HEK293 (cell line): ENCODE data around the gene CTSH.
"Not testable (repeated sequence)": the region's sequence is repeated elsewhere in the genome, so short reads cannot be mapped to it uniquely, and the experiment has no call there.

ENCODE experiments used
- CTCF ChIA-PET: fragments of 350-600 bp; formaldehyde crosslinking; extraction: SDS; loops from one replicate; lab custom pipeline; 2021; ENCODE audit warnings: antibody characterized with exemption; lab: Yijun Ruan, JAX
- POLR2A ChIA-PET: fragments of 300-600 bp; formaldehyde crosslinking; extraction: SDS; loops from one replicate; lab custom pipeline; 2020; ENCODE audit warnings: antibody characterized with exemption, inconsistent platforms; lab: Yijun Ruan, JAX
- H3K27ac ChIP-seq: fragments of 200-500 bp; sonication (Bioruptor generic); 2 replicates; pipeline ENCODE4 v1.5.1; 2014; ENCODE audit warnings: low read depth, low read length, control low read depth, inconsistent platforms; ENCODE audit errors: extremely low read depth
- H3K36me3 ChIP-seq, 2 experiments: fragments of 200-500 bp in 1 of 2; sonication (Bioruptor generic) in 1 of 2; 1 replicate in 1 of 2; 2 replicates in 1 of 2; pipeline ENCODE4 v1.5.1; 2014 to 2017; ENCODE audit warnings: inconsistent platforms in 2 of 2, low read length in 2 of 2; ENCODE audit not compliant: control insufficient read depth in 2 of 2, insufficient read depth in 1 of 2
- H3K4me1 ChIP-seq: fragments of 200-500 bp; sonication (Bioruptor generic); 2 replicates; pipeline ENCODE4 v1.5.1; 2014; ENCODE audit warnings: mild to moderate bottlenecking, low read length, inconsistent platforms; ENCODE audit not compliant: control insufficient read depth, insufficient read depth
- H3K4me3 ChIP-seq: 2 replicates; pipeline ENCODE4 v1.5.1; 2011; ENCODE audit warnings: low read depth, mild to moderate bottlenecking, control low read depth, low read length, moderate library complexity
- H3K9me3 ChIP-seq: fragments of 200-500 bp; sonication (Bioruptor generic); 2 replicates; pipeline ENCODE4 v1.5.1; 2014; ENCODE audit warnings: low read depth, low read length, inconsistent platforms; ENCODE audit not compliant: control insufficient read depth, insufficient read depth
- GLIS1 ChIP-seq: fragments of 450-650 bp; formaldehyde crosslinking; IDR thresholded peaks from 2 replicates; pipeline ENCODE4 v1.5.1; 2016; ENCODE audit warnings: missing biosample characterization, missing genetic modification characterization
- KLF1 ChIP-seq: fragments of 450-650 bp; formaldehyde crosslinking; IDR thresholded peaks from 2 replicates; pipeline ENCODE4 v1.5.1; 2016; ENCODE audit warnings: missing biosample characterization, missing genetic modification characterization
- KLF16 ChIP-seq: fragments of 450-650 bp; formaldehyde crosslinking; IDR thresholded peaks from 2 replicates; pipeline ENCODE4 v1.5.1; 2017; ENCODE audit warnings: missing biosample characterization, missing genetic modification characterization
- MEIS1 ChIP-seq: sonication (generic); formaldehyde crosslinking; IDR thresholded peaks from 2 replicates; pipeline ENCODE4 v1.8.1; 2022; ENCODE audit warnings: missing genetic modification reagents, mild to moderate bottlenecking, borderline replicate concordance
- MYNN ChIP-seq: fragments of 450-650 bp; formaldehyde crosslinking; IDR thresholded peaks from 2 replicates; pipeline ENCODE4 v1.5.1; 2016; ENCODE audit warnings: missing biosample characterization, missing genetic modification characterization, borderline replicate concordance
- OSR2 ChIP-seq: fragments of 450-650 bp; formaldehyde crosslinking; IDR thresholded peaks from 2 replicates; pipeline ENCODE4 v1.5.1; 2016; ENCODE audit warnings: missing biosample characterization, missing genetic modification characterization
- REPIN1 ChIP-seq: fragments of 450-650 bp; formaldehyde crosslinking; IDR thresholded peaks from 2 replicates; pipeline ENCODE4 v1.5.1; 2017; ENCODE audit warnings: missing biosample characterization, missing genetic modification characterization, low read depth
- WT1 ChIP-seq: fragments of 450-650 bp; formaldehyde crosslinking; IDR thresholded peaks from 2 replicates; pipeline ENCODE4 v1.5.1; 2016; ENCODE audit warnings: missing biosample characterization, missing genetic modification characterization
- ZFHX2 ChIP-seq: fragments of 450-650 bp; formaldehyde crosslinking; conservative IDR thresholded peaks from 2 replicates; pipeline ENCODE4 v1.5.1; 2016; ENCODE audit warnings: missing biosample characterization, missing genetic modification characterization
- ZNF140 ChIP-seq: fragments of 450-650 bp; formaldehyde crosslinking; IDR thresholded peaks from 2 replicates; pipeline ENCODE4 v1.5.1; 2016; ENCODE audit warnings: missing biosample characterization, missing genetic modification characterization
- ZNF174 ChIP-seq: fragments of 450-650 bp; formaldehyde crosslinking; IDR thresholded peaks from 2 replicates; pipeline ENCODE4 v1.5.0; 2017; ENCODE audit warnings: missing biosample characterization, mild to moderate bottlenecking, missing genetic modification characterization
- ZNF292 ChIP-seq: fragments of 450-650 bp; formaldehyde crosslinking; IDR thresholded peaks from 2 replicates; pipeline ENCODE4 v1.5.1; 2016; ENCODE audit warnings: low read depth, missing biosample characterization, missing genetic modification characterization, borderline replicate concordance
- ZNF747 ChIP-seq: fragments of 450-650 bp; formaldehyde crosslinking; IDR thresholded peaks from 2 replicates; pipeline ENCODE4 v1.5.1; 2016; ENCODE audit warnings: missing biosample characterization, missing genetic modification characterization
- ZSCAN23 ChIP-seq: fragments of 450-650 bp; formaldehyde crosslinking; IDR thresholded peaks from 2 replicates; pipeline ENCODE4 v1.5.1; 2016; ENCODE audit warnings: missing biosample characterization, missing genetic modification characterization
- TF ChIP-seq, protein P1 (sequence below): fragments of 450-650 bp; formaldehyde crosslinking; IDR thresholded peaks from 2 replicates; pipeline ENCODE4 v1.5.1; 2017; ENCODE audit warnings: missing biosample characterization, missing genetic modification characterization
- TF ChIP-seq, protein P2 (sequence below): fragments of 450-650 bp; formaldehyde crosslinking; IDR thresholded peaks from 2 replicates; pipeline ENCODE4 v1.5.1; 2016; ENCODE audit warnings: missing biosample characterization, missing genetic modification characterization
- TF ChIP-seq, protein P3 (sequence below): fragments of 450-650 bp; formaldehyde crosslinking; IDR thresholded peaks from 2 replicates; pipeline ENCODE4 v1.5.1; 2016; ENCODE audit warnings: missing biosample characterization, missing genetic modification characterization
- TF ChIP-seq, protein P4 (sequence below): fragments of 450-650 bp; formaldehyde crosslinking; IDR thresholded peaks from 2 replicates; pipeline ENCODE4 v1.5.1; 2016; ENCODE audit warnings: missing biosample characterization, missing genetic modification characterization
- TF ChIP-seq, protein P5 (sequence below): fragments of 450-650 bp; formaldehyde crosslinking; IDR thresholded peaks from 2 replicates; pipeline ENCODE4 v1.5.1; 2016; ENCODE audit warnings: missing biosample characterization, missing genetic modification characterization

CTSH gene

DNA sequence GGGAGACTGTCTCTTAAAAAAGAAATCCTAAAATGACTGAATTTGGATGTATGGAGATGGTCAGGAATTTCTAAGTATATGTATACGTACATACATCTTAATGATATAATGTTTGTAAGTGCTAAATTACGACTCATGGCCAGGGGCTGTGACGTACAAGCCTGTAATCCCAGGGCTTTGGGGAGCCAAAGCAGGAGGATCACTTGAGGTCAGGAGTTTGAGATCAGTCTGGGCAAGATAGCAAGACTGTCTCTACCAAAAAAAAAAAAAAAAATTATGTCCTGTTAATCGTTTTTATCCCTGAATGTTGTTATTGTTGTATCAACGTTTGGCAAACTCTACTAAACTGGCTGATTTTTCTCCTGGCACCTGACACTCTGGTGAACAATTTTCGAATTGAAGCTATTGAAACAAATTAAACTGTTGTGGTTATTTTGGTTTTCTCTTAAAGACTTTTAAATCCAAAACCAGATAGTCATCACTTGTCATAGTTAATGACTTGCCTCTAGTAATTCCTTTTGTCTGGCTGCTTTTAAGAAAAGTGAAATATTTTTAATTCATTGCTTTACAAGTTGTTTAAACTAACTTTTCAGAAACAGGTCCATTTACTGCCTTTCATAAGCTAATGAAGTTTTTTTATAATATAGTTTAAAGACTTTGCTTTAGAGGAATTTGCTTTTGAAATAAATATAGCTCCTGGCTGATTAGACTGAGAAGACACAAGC is 65.2 kb downstream of the CTSH start (continued):
- TF ChIP-seq WT1 (tag by site-specific recombination) (peak; percentile 12; the same call in 1 of the 2 replicates), ZNF174 (tag by site-specific recombination) (no peak), MEIS1 (no peak)

DNA sequence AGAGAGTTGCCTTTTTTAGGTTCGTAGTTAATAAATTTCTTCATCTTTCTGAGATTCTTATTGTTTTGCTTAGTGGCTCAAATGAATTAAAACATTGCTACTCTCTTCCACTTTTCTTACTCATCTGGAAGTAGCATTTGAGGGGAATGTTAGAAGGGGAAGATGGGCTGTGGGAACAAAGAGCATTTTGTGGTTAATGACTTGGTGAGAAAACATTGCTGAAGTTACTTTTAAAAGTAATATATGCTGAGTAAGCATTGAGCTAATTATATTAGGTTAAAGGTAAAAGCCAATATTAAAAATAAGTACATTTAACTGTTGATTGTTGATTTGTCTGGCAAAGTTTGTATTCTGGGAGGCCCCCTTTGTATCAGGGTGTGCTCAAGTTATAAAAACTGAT is 66.5 kb downstream of the CTSH start:
- ChIA-PET CTCF (interaction anchor here (0.6 to 2.3 kb wide), 4 partner anchors 16 to 63 kb away, joined by 4 to 7 read pairs (median 5); no protein-coding TSS in a partner anchor), POLR2A (interaction anchor here (0.6 kb wide), 1 partner anchor 25 kb away, joined by 5 read pairs; no protein-coding TSS in a partner anchor)
- H3K9me3 ChIP-seq = no peaks in the 10 kb centered on the region
- no peak for TF ChIP-seq MYNN (tag by site-specific recombination)
- TF ChIP-seq, protein P1, sequence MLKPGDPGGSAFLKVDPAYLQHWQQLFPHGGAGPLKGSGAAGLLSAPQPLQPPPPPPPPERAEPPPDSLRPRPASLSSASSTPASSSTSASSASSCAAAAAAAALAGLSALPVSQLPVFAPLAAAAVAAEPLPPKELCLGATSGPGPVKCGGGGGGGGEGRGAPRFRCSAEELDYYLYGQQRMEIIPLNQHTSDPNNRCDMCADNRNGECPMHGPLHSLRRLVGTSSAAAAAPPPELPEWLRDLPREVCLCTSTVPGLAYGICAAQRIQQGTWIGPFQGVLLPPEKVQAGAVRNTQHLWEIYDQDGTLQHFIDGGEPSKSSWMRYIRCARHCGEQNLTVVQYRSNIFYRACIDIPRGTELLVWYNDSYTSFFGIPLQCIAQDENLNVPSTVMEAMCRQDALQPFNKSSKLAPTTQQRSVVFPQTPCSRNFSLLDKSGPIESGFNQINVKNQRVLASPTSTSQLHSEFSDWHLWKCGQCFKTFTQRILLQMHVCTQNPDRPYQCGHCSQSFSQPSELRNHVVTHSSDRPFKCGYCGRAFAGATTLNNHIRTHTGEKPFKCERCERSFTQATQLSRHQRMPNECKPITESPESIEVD (tag by site-specific recombination) = peak; percentile 8; the same call in 1 of the 2 replicates
- H3K4me3 ChIP-seq = no peak overlapping the region; the same call in 1 of the 2 replicates
- no peak overlapping the region for H3K27ac ChIP-seq
- peaks cover 22 to 28% of the 10 kb centered on the region in 2 experiments for H3K36me3 ChIP-seq
- peaks cover 58% of the 10 kb centered on the region for H3K4me1 ChIP-seq

DNA sequence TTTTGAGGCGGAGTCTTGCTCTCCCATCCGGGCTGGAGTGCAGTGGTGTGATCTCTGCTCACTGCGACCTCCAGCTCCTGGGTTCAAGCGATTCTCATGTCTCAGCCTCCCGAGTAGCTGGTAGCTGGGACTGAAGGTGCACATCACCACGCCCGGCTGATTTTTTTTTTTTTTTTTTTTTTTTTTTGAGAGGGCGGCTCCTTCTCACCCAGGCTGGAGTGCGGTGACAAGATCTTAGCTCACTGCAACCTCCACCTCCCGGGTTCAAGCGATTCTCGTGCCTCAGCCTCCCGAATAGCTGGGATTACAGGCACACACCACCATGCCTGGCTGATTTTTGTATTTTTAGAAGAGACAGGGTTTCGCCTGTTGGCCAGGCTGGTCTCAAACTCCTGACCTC is 67.9 kb downstream of the CTSH start:
- H3K27ac ChIP-seq, H3K4me3 ChIP-seq, H3K9me3 ChIP-seq: not testable (repeated sequence)
- ChIA-PET CTCF (interaction anchor here (0.5 to 2.3 kb wide), 7 partner anchors 30 to 414 kb away, joined by 3 to 7 read pairs (median 4); no protein-coding TSS in a partner anchor), POLR2A (interaction anchor here (0.6 to 0.7 kb wide), 3 partner anchors 47 to 1216 kb away, joined by 3 to 5 read pairs (median 4); no protein-coding TSS in a partner anchor)
- H3K4me1 ChIP-seq = peaks cover 51% of the 10 kb centered on the region
- TF ChIP-seq, protein P2, sequence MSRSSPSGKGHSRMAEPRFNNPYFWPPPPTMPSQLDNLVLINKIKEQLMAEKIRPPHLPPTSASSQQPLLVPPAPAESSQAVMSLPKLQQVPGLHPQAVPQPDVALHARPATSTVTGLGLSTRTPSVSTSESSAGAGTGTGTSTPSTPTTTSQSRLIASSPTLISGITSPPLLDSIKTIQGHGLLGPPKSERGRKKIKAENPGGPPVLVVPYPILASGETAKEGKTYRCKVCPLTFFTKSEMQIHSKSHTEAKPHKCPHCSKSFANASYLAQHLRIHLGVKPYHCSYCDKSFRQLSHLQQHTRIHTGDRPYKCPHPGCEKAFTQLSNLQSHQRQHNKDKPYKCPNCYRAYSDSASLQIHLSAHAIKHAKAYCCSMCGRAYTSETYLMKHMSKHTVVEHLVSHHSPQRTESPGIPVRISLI (tag by site-specific recombination) = peak; percentile 74; the same call in 1 of the 2 replicates
- TF ChIP-seq KLF1 = peak; percentile 46; the same call in 1 of the 2 replicates
- H3K36me3 ChIP-seq = peaks cover 14 to 17% of the 10 kb centered on the region in 2 experiments

DNA sequence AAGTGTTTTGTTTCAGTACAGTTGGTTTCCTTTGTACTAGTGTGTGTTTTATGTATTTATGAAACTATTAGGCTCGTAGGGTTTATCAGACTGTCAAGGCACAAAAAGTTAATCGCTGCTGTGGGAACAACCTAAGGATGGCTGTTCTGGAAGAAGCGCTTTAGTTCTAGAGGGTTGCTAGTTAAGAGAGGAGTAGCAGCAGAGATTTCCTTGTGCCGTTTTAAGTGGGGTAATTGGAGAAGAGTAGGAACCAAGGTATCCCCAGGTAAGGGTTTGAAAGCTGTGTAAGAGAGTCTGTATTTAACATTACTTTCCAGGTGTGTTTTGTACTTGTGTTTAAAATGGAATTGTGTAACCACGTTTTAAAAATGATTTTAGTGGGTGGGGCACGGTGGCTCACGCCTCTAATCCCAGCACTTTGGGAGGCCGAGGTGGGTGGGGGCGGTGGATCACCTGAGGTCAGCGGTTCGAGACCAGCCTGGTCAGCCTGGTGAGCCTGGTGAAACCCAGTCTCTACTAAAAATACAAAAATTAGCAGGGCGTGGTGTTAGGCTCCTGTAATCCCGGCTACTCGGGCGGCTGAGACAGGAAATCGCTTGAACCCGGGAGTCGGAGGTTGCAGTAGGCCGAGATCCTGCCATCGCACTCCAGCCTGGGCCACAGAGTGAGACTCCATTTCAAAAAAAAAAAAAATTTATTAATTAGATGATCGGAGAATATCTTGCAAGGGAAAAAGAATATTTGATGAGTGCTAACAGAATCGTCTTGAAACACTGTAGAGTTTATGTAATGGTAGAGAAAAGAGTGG is 69.5 kb downstream of the CTSH start:
- peaks cover 0 to under 1% of the 10 kb centered on the region in 2 experiments; a peak in 1 of 3 replicates for H3K36me3 ChIP-seq
- H3K9me3 ChIP-seq = no peaks in the 10 kb centered on the region
- H3K27ac ChIP-seq = no peak overlapping the region
- CTCF ChIA-PET = interaction anchor here (1.9 kb wide), 1 partner anchor 10 kb away, joined by 10 read pairs; no protein-coding TSS in a partner anchor
- peak overlapping the region; percentile 79 for H3K4me3 ChIP-seq
- POLR2A ChIA-PET = interaction anchor here (1.5 kb wide), 1 partner anchor 10 kb away, joined by 3 read pairs; no protein-coding TSS in a partner anchor
- H3K4me1 ChIP-seq = peaks cover 38% of the 10 kb centered on the region
- TF ChIP-seq ZNF747 (tag by site-specific recombination) = no peak
- peak; percentile 55; the same call in 1 of the 2 replicates for TF ChIP-seq KLF16 (tag by site-specific recombination)
- TF ChIP-seq ZNF292 (tag by site-specific recombination) = no peak
- TF ChIP-seq OSR2 (tag by site-specific recombination) = no peak
- TF ChIP-seq, protein P3, sequence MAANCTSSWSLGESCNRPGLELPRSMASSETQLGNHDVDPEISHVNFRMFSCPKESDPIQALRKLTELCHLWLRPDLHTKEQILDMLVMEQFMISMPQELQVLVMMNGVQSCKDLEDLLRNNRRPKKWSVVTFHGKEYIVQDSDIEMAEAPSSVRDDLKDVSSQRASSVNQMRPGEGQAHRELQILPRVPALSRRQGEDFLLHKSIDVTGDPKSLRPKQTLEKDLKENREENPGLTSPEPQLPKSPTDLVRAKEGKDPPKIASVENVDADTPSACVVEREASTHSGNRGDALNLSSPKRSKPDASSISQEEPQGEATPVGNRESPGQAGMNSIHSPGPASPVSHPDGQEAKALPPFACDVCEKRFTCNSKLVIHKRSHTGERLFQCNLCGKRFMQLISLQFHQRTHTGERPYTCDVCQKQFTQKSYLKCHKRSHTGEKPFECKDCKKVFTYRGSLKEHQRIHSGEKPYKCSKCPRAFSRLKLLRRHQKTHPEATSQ (tag by site-specific recombination) = no peak
- TF ChIP-seq ZFHX2 (tag by site-specific recombination) = peak; percentile 55
- peak; percentile 35; the same call in 1 of the 2 replicates for TF ChIP-seq GLIS1 (tag by site-specific recombination)
- TF ChIP-seq ZNF140 = no peak
- TF ChIP-seq, protein P4, sequence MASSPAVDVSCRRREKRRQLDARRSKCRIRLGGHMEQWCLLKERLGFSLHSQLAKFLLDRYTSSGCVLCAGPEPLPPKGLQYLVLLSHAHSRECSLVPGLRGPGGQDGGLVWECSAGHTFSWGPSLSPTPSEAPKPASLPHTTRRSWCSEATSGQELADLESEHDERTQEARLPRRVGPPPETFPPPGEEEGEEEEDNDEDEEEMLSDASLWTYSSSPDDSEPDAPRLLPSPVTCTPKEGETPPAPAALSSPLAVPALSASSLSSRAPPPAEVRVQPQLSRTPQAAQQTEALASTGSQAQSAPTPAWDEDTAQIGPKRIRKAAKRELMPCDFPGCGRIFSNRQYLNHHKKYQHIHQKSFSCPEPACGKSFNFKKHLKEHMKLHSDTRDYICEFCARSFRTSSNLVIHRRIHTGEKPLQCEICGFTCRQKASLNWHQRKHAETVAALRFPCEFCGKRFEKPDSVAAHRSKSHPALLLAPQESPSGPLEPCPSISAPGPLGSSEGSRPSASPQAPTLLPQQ (tag by site-specific recombination) = no peak
- no peak for TF ChIP-seq ZSCAN23 (tag by site-specific recombination)
- TF ChIP-seq REPIN1 (tag by site-specific recombination) = no peak
- TF ChIP-seq, protein P5, sequence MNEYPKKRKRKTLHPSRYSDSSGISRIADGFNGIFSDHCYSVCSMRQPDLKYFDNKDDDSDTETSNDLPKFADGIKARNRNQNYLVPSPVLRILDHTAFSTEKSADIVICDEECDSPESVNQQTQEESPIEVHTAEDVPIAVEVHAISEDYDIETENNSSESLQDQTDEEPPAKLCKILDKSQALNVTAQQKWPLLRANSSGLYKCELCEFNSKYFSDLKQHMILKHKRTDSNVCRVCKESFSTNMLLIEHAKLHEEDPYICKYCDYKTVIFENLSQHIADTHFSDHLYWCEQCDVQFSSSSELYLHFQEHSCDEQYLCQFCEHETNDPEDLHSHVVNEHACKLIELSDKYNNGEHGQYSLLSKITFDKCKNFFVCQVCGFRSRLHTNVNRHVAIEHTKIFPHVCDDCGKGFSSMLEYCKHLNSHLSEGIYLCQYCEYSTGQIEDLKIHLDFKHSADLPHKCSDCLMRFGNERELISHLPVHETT (tag by site-specific recombination) = no peak
